ENCODE measurements around the gene SOX13. TPM values are rescaled to one million over a fixed set of nuclear protein-coding genes. Genes with fewer than 3 reads are reported as not detected.
"Not testable (repeated sequence)": the region's sequence is repeated elsewhere in the genome, so short reads cannot be mapped to it uniquely, and the experiment has no call there.

SOX13 gene
- polyA plus RNA-seq (2014; cell fraction: cytosol; rRNA removed): 0.06 TPM in 1 of 2 replicates, not detected in the other
- polyA plus RNA-seq (2014; cell fraction: nucleus; rRNA removed): not detected in 2 replicates

DNA sequence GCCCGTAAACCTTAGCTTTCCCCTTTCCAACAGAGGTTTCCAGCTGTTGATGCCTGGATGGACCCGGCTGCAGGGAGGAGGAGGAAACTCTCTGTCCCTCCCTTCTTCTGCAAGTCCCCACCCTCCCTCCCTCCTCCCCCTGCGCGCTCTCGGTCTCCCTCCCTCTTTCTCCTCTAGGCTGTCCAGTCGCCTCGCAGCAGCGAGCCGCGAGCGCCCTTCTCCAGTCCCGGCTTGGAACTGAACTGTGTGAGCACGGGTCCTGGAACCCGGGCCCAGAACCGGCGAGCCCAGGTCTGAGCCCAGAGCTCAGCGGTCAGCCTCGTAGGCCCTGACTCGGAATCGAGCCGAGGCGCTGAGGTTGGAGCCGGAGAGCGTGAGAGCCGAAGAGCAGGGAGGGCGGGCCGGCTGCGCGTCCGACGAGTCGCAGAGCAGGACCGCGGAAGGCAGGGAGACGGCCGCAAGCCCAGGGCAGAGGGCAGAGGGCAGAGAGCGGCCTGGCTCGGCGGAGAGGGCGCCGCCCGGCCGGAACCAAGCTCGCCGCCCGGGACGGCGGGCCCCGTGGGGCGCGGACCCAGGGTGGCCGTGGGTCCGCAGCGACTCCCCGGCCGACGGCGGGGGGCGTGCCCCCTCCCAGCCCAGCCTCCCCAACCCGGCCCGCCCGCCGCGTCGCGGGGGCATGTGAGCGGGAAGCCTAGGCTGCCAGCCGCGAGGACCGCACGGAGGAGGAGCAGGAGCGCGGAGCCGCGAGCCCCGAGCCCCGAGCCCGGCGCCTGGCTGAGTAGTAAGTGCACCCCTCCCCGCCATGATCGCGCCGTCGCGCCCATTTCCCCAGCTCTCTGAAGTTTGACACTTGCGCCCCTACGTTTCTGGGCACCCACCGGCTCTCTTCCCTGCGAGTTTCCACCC is at the start of gene SOX13:
TSS of gene SOX13 (plus strand) at position 185 of the 906 bp plus-strand sequence. CDS start 39,801 bp downstream, outside the sequence.
- DNase-seq (ENCODE audit: low spot score): peak; percentile 30

DNA sequence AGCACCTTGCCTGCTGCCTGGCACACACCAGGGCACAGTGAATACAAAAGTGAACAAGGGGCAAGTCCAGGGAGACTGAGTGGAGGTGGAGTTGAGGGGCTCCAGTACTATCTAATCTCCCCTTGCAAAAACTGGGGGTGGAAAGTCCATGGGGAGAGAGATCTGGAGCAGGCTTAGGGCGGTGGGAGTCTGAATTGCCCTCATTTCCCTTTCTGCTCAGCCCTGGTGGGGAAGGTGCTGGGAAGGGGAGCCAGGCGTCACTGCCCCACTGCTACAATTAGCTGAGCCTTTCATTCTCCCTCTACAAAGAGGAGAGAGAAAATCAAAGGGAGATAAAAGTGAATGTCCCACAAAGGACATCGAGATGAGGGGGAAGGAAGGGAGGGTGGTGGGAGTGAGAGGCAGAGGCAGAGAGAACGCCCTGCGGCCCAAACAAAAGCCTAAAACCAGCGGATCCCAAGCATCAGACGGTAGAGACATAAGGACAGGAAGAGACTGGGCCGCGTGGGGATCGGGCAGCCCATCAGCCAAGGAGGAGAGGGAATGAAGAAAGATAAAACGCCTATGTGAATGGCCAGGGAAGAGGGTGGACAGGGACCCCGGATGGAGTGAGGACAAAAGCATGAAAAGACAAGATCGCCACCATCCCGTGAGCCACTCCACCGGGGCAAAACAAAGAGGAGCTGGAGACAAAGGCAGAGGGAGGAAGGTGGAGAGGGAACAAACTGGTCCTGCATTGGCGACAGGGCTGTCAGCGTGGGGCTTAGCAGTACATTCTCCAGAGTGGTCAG is 46.8 kb upstream of the SOX13 start:
- no peak for DNase-seq (ENCODE audit: low spot score)

DNA sequence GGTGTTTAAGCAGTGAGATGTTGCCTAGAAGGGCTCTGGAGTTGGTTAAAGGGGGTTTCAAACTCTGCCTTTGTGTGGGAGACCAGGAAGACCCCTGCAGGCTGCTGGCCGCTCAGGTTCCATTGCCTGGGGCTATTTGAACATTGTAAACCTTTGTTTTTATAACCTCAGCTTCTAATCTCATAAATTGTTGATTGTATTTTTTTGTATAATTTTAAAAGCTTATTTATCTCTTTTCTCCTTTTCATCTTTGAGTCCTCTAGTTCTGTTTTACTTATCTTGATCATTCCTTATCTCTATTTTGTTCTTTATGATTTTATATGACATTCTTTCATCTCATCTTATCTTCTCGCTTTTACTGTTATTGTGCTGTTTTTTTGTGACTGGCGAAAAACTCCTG is 45.5 kb upstream of the SOX13 start:
- DNase-seq (ENCODE audit: low spot score): no peak

DNA sequence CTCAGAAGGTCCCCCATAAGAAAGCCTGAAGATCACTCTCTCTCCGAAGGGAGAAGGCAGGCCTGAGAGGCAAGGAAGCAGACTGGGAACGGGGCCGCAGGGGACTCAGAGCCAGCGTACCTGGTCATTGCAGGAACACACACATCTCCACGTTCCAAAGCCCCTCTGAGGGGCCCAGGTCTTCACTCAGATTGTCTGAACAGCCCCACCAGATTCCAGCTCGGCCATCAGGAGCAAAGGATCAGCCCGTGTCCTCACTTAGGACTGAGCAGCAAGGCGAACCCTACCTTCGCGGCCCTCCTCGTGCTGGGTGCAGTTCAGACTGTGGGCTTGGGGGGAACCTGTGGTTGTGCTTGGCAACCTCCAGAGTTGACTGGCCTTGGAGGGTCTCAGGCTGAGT is 43.9 kb upstream of the SOX13 start:
- DNase-seq (ENCODE audit: low spot score): no peak

DNA sequence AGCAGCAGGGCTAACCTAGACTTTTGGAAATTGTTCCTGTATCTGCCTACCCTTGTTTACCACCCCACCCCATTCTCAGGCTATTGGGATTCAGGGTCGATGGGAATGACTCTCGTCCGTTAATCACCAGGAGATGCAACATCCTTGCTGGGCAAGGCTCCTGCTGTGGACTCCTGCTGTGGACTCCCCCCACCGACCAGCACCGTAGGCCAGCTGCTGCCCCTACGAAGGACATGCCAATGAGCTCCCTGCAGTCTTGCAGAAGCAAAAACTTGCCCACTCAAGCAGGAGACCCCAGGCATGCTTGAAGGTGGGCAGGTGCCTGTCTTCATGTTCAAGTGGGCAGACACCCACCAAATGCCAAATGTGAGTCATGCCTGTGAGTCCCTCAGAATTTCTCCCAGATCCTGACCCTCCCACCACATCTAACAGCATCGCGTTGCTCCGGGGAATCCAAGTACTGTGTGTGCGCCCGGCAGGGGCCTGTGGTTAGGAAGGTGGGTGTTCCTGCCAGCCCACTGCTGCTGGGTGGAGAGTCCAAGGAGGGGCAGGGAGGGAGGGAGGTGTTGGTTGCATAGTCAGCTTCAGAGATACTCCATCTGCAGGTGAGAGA is 41.7 kb upstream of the SOX13 start:
- DNase-seq (ENCODE audit: low spot score): no peak

DNA sequence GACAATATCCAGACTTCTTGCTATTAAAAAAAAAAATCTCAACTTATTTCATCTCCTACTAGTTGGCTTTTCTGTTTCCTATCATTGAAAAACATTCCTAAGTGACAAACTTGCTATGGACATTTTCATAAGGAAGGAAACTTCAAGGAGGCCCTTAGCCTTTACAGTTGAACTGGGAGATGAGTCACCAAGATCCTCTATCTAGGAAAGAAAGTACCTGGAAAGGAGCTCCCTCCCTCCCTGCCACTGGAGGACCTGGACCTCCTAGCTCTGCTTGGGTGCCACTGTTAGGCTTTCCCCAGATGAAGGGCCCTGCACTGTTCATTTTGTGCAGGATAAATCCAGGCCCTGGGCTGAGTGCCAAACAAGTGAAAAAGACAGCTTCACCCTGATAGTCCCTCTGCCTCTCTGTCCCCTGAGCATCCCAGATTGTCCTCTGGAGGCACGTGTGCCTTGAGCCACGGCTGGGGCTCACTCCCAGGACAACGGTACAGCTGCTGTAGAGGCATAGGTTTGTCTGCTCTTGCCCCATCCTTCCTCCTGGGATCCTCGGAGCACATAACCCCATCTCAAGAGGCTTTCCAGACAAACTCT is 40.2 kb upstream of the SOX13 start:
- no peak for DNase-seq (ENCODE audit: low spot score)

DNA sequence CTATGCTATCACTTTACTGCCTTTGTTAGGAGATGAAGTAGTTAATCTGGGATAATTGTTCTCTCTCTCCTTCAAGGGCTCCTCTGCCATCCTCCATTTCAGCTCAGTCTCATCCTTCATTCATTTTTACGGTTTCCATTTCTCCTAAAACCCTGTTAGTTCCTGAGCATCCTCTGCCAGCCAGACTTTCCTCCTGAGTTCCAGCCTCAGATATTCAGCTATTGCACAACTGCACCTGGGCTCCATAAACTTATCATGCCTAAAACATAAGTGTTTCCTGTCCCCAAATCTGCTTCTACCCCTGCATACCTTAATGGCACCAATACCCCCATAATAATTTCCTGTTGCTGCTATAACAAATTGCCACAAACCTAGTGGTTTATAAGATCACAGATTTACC is 39.6 kb upstream of the SOX13 start:
- DNase-seq (ENCODE audit: low spot score): no peak

DNA sequence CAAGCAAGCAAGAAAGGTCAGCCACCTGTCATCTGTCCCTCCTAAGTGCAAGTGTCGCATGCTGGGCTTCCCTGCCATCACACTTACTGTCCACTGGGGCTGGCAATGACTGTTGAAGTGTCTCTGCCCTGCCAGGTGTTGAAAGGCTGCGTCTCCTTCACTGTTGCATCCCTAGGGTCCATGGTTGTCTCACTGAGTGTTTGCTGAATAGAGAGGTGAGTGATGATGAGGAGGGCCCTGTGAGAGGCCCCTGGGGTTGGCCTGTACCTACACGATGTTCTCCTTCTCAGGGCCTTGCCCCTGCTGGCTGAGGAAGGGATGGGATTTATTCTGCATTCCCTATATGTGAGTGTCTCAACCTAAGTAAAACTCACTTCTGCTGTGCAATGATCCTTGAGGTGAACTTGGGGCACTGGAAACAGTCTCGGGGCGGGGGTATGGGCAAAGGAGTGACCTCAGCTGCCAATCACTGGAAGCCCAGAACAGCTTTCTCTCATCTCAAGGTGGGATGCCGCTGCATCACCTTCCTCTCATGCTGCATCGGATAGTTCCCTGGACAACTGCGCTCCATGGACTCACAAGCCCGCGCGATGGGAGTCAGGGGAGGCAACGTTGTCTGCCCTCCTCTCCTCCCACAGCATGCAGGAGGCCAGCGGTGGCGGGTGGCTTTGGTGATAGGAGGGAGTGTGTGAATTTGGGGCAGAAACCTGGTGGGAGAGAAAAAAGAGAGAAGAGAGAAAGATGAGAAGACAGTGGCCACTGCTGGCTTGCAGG is 35.8 kb upstream of the SOX13 start:
- DNase-seq (ENCODE audit: low spot score): no peak

DNA sequence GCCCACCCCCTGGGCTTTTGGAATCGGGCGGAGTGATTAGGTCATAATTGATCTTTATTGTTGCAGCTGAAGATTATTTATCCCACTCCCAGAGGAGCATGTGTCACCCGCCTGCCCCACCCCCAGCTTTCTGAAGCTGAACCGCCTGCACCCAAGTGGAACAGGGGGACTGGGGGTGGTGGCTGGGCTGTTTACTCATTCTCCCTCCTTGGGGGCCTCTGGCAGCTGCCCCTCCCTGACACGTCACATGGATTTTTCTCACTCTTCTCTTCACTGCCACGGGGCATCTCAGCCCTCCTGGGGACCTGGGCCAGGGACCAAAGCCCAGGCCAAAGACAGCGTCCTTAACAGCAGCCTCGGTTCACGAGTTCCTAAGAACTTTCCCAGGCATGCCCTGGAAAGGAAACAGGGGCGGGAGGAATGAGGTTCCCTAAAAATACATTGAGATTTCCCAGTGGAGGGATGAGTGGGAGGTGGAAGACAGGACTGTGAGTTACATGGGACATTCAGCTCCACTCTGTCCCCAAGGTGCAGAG is 31.6 kb upstream of the SOX13 start:
- DNase-seq (ENCODE audit: low spot score): no peak

DNA sequence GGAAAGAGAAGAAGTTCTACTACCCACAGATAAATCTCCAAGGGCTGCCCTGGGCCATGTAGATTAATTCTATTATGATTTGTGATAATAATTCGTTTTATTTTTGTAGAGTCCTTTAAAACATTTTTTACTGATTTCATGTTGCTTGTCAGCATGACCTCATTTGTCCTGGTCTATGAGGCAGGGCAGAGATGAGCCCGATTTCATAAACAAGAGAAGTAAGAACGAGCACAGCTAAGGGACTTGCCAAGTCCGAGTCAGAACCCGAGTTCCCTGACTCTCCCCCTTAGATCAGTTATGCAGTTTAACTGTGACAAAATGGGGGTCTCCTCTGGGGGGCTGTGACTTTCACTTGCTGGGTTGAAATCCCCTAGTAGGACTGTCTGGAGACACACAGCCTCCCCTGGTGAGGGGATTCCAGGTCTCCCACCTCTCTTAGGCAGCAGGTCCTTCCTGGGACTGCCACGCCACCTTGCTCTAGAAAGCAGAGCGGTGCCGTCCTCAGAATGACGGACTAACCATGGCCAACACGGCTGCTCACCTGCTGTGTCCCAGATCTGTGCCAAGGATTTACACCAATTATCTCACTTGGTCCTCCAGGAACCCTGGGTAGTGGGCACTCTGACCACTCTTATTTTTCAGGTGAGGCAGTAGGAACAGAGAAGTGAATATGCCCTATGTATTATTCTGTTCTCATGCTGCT is 31.0 kb upstream of the SOX13 start:
- no peak for DNase-seq (ENCODE audit: low spot score)

DNA sequence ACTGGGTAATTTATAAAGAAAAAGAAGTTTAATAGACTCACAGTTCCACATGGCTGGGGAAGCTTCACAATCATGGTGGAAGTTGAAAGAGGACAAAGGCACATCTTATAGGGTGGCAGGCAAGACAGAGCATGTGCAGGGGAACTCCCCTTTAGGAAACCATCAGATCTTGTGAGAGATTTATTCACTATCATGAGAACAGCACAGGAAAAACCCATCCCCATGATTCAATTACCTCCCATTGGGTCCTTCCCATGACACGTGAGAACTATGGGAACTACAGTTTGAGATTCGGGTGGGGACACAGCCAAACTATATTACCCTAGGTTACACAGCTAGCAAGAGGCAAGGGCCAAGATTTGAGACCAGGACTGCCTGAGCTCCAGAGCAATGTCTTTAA is 30.4 kb upstream of the SOX13 start:
- no peak for DNase-seq (ENCODE audit: low spot score)

DNA sequence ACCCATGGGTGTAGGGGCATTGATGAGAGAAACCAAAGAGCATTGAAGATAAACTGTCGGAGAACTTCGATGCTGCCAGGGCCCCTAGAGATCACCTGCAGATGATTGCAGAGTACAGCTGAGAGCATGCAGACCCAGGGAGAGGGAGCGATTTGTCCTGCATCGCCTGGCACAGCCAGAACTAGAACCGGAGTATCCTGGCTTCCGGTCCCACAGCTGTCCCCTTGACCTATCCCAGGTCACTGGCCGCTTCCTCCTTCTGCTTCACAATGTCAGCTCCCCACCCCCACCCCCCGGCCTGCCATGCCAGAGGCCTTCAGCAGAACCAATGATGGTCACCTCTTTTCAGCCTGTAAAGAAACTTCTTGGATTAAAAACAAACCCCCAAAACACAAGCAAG is 29.2 kb upstream of the SOX13 start:
- DNase-seq (ENCODE audit: low spot score): no peak

DNA sequence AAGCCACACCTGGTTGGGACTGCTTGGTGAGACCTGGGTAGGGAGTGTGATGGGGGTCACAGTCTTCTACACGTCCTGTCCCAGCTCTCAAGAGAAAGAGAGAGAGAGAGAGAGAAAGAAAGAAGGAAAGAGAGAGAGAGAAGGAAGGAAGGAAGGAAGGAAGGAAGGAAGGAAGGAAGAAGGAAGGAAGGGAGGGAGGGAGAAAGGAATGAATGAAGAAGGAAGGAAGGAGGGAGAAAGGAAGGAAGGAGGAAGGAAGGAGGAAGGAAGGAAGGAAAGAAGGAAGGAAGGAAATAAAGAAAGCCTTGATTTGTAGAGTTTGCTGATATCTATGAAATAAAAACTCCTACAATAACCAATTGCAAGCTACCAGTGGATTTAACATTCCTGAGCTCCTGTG is 28.5 kb upstream of the SOX13 start:
- no peak for DNase-seq (ENCODE audit: low spot score)

DNA sequence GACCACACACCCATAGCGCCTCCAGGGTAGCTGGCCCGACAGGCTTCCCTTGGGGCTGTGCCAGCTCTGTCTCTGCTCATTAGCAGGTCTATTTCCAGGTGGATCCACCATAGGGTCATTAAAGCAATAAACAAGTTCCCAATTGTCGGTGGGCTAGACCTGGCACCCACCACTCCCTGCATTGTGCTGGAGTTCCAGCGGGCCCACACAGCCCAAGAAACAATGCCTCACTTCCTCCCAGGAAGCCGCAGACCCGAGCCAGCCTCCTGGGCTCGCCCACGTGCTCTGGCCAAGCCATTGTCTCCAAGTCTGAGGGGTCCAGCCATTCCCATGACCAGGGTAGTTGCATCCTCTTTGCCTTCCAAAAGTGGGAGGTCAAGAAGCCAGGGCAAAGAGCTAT is 27.5 kb upstream of the SOX13 start:
- no peak for DNase-seq (ENCODE audit: low spot score)

DNA sequence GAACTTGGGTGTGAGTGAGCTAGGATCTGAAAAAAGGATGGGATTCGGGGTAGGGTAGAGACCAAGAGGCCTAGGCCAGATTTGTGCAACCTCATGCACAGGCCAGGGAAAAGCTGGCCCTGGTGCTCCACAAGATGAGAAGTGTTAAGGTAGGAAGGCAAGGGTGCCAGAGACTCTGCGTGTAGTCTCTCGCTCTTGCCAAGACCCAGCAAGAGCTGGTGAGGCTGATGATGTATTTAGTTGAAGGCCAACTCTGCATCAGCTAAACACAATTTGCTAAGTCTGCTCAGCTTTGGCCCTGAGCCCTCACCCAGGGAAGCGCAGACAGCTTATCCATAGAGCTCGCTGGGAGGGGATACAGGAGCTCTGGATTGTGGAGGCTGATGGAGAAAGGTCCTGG is 26.6 kb upstream of the SOX13 start:
- DNase-seq (ENCODE audit: low spot score): no peak

DNA sequence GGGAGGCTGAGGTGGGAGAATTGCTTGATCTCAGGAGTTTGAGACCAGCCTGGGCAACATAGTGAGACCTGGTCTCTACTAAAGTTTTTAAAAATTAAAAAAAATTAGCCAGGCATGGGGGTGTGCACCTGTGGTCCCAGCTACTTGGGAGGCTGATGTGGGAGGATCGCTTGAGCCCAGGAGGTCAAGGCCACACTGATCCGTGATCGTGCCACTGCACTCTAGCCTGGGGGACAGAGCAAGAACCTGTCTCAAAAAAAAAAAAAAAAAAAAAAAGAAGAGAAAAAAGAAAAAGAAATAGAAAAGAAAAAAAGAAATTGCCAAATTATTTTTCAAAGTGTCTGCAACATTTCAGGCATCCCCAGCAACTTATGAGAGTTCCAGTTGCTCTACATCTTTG is 24.1 kb upstream of the SOX13 start:
- DNase-seq (ENCODE audit: low spot score): not testable (repeated sequence)

DNA sequence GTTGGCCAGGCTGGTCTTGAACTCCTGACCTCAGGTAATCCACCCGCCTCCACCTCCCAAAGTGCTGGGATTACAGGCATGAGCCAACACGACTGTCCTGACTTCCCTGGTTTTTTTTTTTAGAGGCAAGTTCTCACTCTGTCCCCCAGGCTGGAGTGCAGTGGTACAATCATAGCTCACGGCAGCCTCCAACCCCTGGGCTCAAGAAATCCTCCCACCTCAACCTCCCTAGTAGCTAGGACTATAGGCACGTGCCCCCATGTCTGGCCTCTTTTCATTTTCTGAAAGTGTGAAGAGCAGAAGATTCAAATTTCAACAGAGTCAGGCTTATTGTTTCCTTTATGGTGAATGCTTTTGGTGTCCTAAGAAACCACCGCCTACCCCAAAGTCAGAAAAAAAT is 21.7 kb upstream of the SOX13 start:
- DNase-seq (ENCODE audit: low spot score): no peak

DNA sequence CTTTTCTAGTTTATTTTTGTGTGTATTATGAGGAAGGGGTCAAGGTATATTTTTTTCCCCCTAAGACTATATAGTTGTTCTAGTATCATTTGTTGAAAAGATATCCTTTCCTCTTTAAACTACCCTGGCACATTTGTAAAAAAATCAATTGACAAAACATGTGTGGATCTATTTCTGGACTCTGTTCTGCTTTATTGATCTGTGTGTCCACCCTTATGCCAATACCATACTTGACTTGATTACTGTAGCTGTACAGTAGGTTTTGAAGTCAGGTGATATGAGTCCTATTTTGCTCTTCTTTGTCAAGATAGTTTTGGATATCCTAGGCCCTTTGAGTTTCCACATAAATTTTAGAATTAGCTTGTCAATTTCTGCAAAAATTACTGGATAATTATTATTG is 21.2 kb upstream of the SOX13 start:
- no peak for DNase-seq (ENCODE audit: low spot score)

DNA sequence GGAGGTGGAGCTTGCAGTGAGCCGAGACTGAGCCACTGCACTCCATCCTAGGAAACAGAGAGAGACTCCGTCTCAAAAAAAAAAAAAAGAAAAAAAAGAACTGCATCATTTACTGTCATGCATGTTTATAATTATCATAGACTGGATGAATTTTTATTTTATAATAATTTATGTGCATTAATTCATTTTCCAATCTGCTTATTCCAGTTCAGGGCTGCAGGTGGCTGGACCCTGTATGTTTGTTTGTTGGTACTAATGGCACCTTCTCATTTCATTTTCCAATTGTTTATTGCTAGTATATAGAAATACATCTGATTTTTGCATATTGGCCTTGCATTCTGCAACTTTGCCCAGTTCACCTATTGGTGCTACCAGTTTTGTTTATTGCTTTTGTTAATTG is 19.0 kb upstream of the SOX13 start:
- DNase-seq (ENCODE audit: low spot score): no peak

DNA sequence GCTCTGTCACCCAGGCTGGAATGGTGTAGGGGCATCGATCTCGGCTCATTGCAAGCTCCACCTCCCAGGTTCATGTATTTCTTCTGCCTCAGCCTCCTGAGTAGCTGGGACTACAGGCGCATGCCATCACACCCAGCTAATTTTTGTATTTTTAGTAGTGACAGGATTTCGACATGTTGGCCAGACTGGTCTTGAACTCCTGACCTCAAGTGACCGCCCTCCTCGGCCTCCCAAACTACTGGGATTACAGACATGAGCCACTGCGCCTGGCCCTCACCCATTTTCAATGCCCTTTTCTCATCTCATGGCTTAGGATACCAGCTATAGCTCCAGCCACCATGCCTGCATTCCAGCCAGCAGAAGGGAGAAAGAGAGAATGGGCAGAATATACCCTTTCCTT is 12.9 kb upstream of the SOX13 start:
- no peak for DNase-seq (ENCODE audit: low spot score)
